Measurements from ENCODE around the gene EXOC3. TPM values are rescaled to one million over a fixed set of nuclear protein-coding genes. Genes with fewer than 3 reads are reported as not detected.
"Not testable (repeated sequence)": the region's sequence is repeated elsewhere in the genome, so short reads cannot be mapped to it uniquely, and the experiment has no call there.

EXOC3 gene
- total RNA-seq, 1 donor from 2014 or later: 43.3 TPM

DNA sequence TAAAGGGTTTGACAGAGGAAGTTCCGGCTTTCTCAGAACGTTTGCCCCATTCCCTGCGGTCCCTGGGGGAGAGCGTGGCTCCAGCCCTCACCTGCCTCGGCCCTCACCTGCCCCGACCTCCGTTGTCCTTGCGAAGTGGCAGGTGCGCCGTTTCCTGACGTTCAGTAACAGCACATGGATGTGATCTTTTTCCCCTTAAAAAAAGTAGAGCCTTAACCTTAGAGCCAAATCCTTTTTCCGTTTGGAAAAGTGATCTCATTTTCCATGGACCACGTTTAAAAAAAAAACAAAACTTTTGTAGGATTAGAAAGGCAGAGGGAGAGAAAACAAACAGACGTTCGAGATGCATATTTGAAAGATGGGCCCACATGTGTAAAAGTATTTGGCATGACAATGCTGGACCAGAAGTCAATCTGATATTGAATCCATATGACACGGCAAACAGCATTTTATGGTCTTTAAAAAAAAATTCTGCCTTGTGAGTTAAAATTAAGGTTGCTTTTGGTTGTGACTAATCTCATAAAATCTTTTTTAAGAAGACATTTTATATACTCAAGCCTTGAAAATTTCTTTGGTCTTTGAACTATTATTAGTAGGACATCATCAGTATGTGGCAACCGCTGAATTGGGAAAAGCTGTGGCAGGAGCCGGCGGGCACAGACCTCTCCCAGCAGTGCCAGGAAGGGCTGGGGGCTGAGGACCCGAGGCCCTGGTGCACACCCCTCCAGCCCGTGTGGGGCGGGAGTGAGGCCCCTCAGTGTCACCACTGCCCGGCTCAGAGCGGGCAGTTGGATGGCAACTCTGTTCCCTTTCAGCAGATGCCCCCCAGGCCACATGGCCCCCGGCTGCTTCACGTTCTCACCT lies 42.5 kb upstream of the EXOC3 start:
- DNase-seq (ENCODE audit: low spot score): peak; percentile 85
- TF ChIP-seq, protein P1, sequence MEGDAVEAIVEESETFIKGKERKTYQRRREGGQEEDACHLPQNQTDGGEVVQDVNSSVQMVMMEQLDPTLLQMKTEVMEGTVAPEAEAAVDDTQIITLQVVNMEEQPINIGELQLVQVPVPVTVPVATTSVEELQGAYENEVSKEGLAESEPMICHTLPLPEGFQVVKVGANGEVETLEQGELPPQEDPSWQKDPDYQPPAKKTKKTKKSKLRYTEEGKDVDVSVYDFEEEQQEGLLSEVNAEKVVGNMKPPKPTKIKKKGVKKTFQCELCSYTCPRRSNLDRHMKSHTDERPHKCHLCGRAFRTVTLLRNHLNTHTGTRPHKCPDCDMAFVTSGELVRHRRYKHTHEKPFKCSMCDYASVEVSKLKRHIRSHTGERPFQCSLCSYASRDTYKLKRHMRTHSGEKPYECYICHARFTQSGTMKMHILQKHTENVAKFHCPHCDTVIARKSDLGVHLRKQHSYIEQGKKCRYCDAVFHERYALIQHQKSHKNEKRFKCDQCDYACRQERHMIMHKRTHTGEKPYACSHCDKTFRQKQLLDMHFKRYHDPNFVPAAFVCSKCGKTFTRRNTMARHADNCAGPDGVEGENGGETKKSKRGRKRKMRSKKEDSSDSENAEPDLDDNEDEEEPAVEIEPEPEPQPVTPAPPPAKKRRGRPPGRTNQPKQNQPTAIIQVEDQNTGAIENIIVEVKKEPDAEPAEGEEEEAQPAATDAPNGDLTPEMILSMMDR (IDR thresholded peaks at IDR 0.05): no peak
- no peaks in the 10 kb centered on the region for H3K27me3 Mint-ChIP-seq (ENCODE audit: low read depth)
- no peaks in the 10 kb centered on the region for H3K9me3 Mint-ChIP-seq (ENCODE audit: low read depth)
- H3K36me3 Mint-ChIP-seq (ENCODE audit: low read depth): peaks cover 4% of the 10 kb centered on the region
- H3K4me3 Mint-ChIP-seq (ENCODE audit: unreplicated experiment): peak overlapping the region; percentile 57
- H3K4me1 Mint-ChIP-seq (ENCODE audit: low read depth): peaks cover 21% of the 10 kb centered on the region
- peak overlapping the region; percentile 100 for H3K27ac Mint-ChIP-seq (ENCODE audit: unreplicated experiment)

DNA sequence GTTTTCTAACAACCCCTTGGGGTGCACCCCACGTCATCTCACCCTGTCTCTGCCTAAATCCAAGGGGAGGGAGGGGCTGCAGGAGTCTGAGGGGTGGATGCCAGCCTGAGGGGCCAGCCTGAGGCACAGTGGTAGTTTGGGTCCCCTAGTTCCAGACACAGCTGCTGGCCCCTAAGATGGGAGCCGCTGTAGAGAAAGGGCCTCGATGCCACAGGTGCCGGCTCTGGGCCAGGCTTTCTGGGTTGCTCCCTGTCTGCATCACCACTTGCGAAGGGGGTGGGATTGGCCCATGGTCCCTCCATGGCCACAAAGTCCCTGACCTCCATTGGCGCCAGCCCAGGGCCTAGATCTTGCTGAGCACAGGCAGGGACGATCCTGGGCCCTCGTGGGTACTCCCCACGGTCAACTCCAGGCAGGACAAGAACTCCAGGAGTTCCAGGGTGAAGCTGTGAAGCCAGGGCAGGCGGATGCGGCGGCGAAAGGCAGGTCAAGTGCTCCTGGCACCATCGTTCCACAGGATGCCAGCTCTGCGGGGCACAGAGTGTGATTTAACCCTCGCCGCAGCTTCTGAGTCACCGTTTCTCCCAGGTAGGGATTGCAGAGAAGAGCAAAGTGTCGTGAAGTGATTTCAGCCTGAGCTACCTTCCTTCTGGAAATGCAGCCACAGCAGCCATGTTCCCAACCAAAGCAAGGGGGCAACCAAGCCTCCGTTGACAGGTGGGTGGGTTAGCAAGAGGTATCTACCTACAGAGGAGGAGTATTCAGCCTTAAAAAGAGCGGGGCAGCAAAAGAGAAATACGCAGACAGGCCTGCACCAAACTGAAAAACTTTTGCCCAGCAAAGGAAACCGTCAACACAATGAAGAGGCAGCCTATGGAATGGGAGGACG lies 41.6 kb upstream of the EXOC3 start:
- H3K27me3 Mint-ChIP-seq (ENCODE audit: low read depth): no peaks in the 10 kb centered on the region
- TF ChIP-seq, protein P1 (IDR thresholded peaks at IDR 0.05): no peak
- peaks cover 17% of the 10 kb centered on the region for H3K4me1 Mint-ChIP-seq (ENCODE audit: low read depth)
- H3K36me3 Mint-ChIP-seq (ENCODE audit: low read depth): peaks cover 8% of the 10 kb centered on the region
- H3K4me3 Mint-ChIP-seq (ENCODE audit: unreplicated experiment): no peak overlapping the region
- H3K27ac Mint-ChIP-seq (ENCODE audit: unreplicated experiment): no peak overlapping the region
- no peaks in the 10 kb centered on the region for H3K9me3 Mint-ChIP-seq (ENCODE audit: low read depth)
- peak; percentile 75 for DNase-seq (ENCODE audit: low spot score)

DNA sequence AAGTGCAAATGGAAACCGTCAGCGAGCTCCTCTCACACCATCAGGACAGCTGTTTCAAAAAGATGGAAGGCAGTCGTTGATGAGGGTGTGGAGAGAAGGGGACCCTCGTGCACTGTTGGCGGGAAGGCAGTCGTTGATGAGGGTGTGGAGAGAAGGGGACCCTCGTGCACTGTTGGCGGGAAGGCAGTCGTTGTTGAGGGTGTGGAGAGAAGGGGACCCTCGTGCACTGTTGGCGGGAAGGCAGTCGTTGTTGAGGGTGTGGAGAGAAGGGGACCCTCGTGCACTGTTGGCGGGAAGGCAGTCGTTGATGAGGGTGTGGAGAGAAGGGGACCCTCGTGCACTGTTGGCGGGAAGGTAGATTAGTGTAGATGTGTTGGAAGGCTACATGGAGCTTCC lies 40.8 kb upstream of the EXOC3 start:
- peaks cover 17% of the 10 kb centered on the region for H3K4me1 Mint-ChIP-seq (ENCODE audit: low read depth)
- H3K36me3 Mint-ChIP-seq (ENCODE audit: low read depth); DNase-seq (ENCODE audit: low spot score); H3K9me3 Mint-ChIP-seq (ENCODE audit: low read depth); H3K27ac Mint-ChIP-seq (ENCODE audit: unreplicated experiment); H3K27me3 Mint-ChIP-seq (ENCODE audit: low read depth); H3K4me3 Mint-ChIP-seq (ENCODE audit: unreplicated experiment): not testable (repeated sequence)

DNA sequence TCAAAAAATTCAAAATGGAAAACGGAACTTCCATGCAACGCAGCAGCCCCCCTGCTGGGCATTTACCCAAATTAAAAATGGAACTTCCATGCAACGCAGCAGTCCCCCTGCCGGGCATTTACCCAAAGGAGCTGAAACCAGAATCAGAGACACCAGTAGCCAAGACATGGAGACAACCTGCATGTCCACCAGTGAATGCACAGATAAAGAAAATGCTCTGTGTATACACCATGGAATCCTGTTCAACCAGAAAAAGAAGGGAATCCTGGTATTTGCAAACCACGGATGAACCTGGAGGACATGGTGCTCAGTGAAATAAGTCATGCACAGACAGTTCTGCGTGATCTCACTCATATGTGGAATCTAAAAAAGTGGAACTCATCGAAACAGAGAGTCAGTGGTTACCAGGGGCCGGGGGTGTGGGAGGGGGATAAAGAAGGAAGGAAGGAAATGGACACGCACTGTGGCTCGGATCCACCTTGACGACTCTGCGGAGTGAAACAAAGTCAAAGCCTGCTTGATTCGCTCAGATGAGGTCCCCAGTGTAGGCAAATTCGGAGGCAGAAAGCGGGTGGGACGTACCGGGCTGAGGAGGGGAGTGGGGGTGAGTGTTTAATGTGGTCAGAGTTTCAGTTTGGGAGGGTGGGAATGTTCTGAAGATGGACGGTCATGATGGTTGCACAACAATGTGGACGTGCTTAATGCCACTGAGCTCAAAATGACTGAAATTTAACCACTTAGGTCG lies 40.2 kb upstream of the EXOC3 start:
- Mint-ChIP-seq H3K9me3 (ENCODE audit: low read depth) (no peaks in the 10 kb centered on the region), H3K27ac (ENCODE audit: unreplicated experiment) (no peak overlapping the region), H3K36me3 (ENCODE audit: low read depth) (peaks cover 8% of the 10 kb centered on the region), H3K4me1 (ENCODE audit: low read depth) (peaks cover 18% of the 10 kb centered on the region), H3K27me3 (ENCODE audit: low read depth) (no peaks in the 10 kb centered on the region), H3K4me3 (ENCODE audit: unreplicated experiment) (no peak overlapping the region)
- DNase-seq (ENCODE audit: low spot score): peak; percentile 38
- TF ChIP-seq, protein P1 (IDR thresholded peaks at IDR 0.05): no peak

DNA sequence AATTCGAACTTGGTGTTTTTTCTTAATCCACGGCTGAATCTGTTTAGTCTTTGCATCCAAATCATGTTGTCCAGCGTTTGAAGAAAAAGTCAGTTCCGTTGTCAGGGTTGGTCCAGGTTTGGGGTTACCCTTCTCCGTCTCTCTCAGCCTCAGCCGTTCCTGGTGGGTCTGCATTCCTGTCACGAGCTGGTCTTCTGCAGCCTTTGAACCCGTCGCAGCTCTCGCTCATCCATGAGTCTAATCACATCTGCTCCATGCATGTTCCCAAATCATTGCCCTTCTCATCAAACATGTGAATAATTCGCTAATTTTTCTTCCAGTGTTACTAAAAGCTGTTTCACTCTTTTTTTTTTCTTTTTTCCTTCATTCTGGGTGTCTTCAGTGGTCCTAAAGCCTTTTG lies 39.0 kb upstream of the EXOC3 start:
- TF ChIP-seq, protein P1 (IDR thresholded peaks at IDR 0.05): no peak
- no peak overlapping the region for H3K27ac Mint-ChIP-seq (ENCODE audit: unreplicated experiment)
- H3K9me3 Mint-ChIP-seq (ENCODE audit: low read depth): no peaks in the 10 kb centered on the region
- H3K36me3 Mint-ChIP-seq (ENCODE audit: low read depth): peaks cover 8% of the 10 kb centered on the region
- DNase-seq (ENCODE audit: low spot score): peak; percentile 30
- H3K4me1 Mint-ChIP-seq (ENCODE audit: low read depth): peaks cover 19% of the 10 kb centered on the region
- no peak overlapping the region for H3K4me3 Mint-ChIP-seq (ENCODE audit: unreplicated experiment)
- H3K27me3 Mint-ChIP-seq (ENCODE audit: low read depth): no peaks in the 10 kb centered on the region
